IPS-NIHi11 (cell line): ENCODE measurements around the gene ACSL3.
"Not testable (repeated sequence)": the region's sequence is repeated elsewhere in the genome, so short reads cannot be mapped to it uniquely, and the experiment has no call there.

Experiments
- DNase-seq: peaks from one replicate; pipeline ENCODE4 v3.0.0; 2012; ENCODE audit warnings: mixed read lengths, low spot score

ACSL3 gene

GRCh38 chr2:222978850-222979249 is 118.0 kb downstream of the ACSL3 start:
- DNase-seq = no peak

GRCh38 chr2:222979484-222979883 is 118.6 kb downstream of the ACSL3 start:
- DNase-seq = no peak

- DNase-seq = peak; percentile 44
Measured at GRCh38 chr2:222982010-222982908, 121.4 kb downstream of the ACSL3 start.

GRCh38 chr2:222982909-222983265 is 122.1 kb downstream of the ACSL3 start:
- DNase-seq = no peak

- no peak for DNase-seq
Measured at GRCh38 chr2:222984908-222985307, 124.1 kb downstream of the ACSL3 start.

GRCh38 chr2:222989431-222989830 is 128.6 kb downstream of the ACSL3 start:
- DNase-seq = no peak

- not testable (repeated sequence) for DNase-seq
Measured at GRCh38 chr2:222990206-222990605, 129.4 kb downstream of the ACSL3 start.

- DNase-seq = no peak
Measured at GRCh38 chr2:222992137-222992536, 131.3 kb downstream of the ACSL3 start.
